ENCODE data around the gene TMEM138. TPM values are rescaled to one million over a fixed set of nuclear protein-coding genes. Genes with fewer than 3 reads are reported as not detected.

Gene TMEM138
- total RNA-seq, 1 experiment from 2014 or later = 43.6 TPM

DNA sequence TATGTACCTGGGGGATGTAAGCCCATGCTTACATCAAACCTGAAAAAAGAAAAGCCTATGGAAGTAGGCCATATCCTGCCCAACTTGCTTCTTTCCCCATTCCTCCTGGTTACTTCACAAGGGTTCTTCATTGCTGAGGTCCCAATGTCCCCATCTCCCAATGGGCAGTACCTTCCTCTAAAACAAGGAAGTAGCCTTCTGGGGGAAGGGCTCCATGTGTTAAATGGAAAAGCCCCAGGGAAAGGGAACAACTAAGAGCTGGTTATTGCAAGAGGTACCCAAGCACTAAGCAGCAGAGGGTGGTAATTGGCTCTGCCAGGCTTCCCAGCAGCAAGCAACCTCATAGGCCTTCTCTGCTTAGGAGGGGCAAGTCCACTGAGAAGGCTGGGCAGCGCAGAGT is 41.5 kb downstream of the TMEM138 start:
- Histone ChIP-seq H3T11ph (ENCODE audit: low read length) (no peak overlapping the region), H3K4ac (ENCODE audit: low read depth, low read length) (no peak overlapping the region), H3K4me1 (ENCODE audit: insufficient read depth, low read length) (no peaks in the 10 kb centered on the region), H2BK120ac (ENCODE audit: low read depth, low read length, poor library complexity, severe bottlenecking) (no peak overlapping the region), H3K23me2 (ENCODE audit: insufficient read length, low read depth, low read length, poor library complexity, severe bottlenecking) (no peaks in the 10 kb centered on the region), H2BK12ac (ENCODE audit: insufficient read length, low read depth, low read length) (no peak overlapping the region), H2AK5ac (ENCODE audit: insufficient read length, low read length) (no peak overlapping the region), H3K56ac (ENCODE audit: insufficient read length, low read depth, low read length) (no peak overlapping the region), H2AFZ (ENCODE audit: low read length) (no peak overlapping the region), H3K18ac (ENCODE audit: insufficient read length, low read depth, low read length) (no peak overlapping the region), H4K5ac (ENCODE audit: insufficient read length, low read depth, low read length) (no peak overlapping the region), H3K79me2 (ENCODE audit: insufficient read depth, low read length) (no peaks in the 10 kb centered on the region), H2BK5ac (ENCODE audit: insufficient read length, low read length) (no peak overlapping the region), H2BK20ac (ENCODE audit: low read depth, low read length, poor library complexity, severe bottlenecking) (no peak overlapping the region), H3K23ac (ENCODE audit: insufficient read length, low read depth, low read length) (no peak overlapping the region), H4K91ac (ENCODE audit: insufficient read length, low read depth, low read length) (no peak overlapping the region), H2BK15ac (ENCODE audit: low read depth, low read length) (no peak overlapping the region), H4K8ac (replicated peaks; ENCODE audit: insufficient read length, low read depth, low read length) (no peak overlapping the region), H3K27me3 (ENCODE audit: insufficient read depth, low read length) (no peaks in the 10 kb centered on the region), H3K27ac (ENCODE audit: insufficient read length, low read depth, low read length) (no peak overlapping the region), H3K4me2 (ENCODE audit: insufficient read depth, insufficient read length, low read length) (no peak overlapping the region), H3K14ac (ENCODE audit: insufficient read depth, low read length) (no peak overlapping the region), H3K9ac (ENCODE audit: extremely low read depth, insufficient read length, low read length) (no peak overlapping the region), H3K79me1 (ENCODE audit: insufficient read depth, low read depth, low read length, poor library complexity, severe bottlenecking) (no peaks in the 10 kb centered on the region), H3K9me3 (ENCODE audit: control insufficient read depth, low read depth, low read length) (no peaks in the 10 kb centered on the region), H4K20me1 (ENCODE audit: control insufficient read depth, insufficient read depth, insufficient read length) (no peaks in the 10 kb centered on the region)
- WGBS (ENCODE audit: extremely low coverage, insufficient read length, low lambda C conversion rate) = no CpG with 5 or more reads among the region's 1 CpG
- TF ChIP-seq, protein P1, sequence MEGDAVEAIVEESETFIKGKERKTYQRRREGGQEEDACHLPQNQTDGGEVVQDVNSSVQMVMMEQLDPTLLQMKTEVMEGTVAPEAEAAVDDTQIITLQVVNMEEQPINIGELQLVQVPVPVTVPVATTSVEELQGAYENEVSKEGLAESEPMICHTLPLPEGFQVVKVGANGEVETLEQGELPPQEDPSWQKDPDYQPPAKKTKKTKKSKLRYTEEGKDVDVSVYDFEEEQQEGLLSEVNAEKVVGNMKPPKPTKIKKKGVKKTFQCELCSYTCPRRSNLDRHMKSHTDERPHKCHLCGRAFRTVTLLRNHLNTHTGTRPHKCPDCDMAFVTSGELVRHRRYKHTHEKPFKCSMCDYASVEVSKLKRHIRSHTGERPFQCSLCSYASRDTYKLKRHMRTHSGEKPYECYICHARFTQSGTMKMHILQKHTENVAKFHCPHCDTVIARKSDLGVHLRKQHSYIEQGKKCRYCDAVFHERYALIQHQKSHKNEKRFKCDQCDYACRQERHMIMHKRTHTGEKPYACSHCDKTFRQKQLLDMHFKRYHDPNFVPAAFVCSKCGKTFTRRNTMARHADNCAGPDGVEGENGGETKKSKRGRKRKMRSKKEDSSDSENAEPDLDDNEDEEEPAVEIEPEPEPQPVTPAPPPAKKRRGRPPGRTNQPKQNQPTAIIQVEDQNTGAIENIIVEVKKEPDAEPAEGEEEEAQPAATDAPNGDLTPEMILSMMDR (conservative IDR thresholded peaks at IDR 0.05) = no peak
- Mint-ChIP-seq H3K36me3 (ENCODE audit: insufficient read depth in 1 of 3, low read depth in 3 of 3) (peaks cover 24 to 65% (median 62%) of the 10 kb centered on the region in 3 experiments), H3K27ac (no peak overlapping the region), H3K27me3 (ENCODE audit: low read depth) (no peaks in the 10 kb centered on the region), H3K4me3 (no peak overlapping the region), H3K4me1 (no peaks in the 10 kb centered on the region), H3K9me3 (no peaks in the 10 kb centered on the region)
- DNase-seq = no peak
